Rectal smooth muscle tissue (tissue), 1 donor: Measurements from ENCODE around the gene RXYLT1.
"Not testable (repeated sequence)": the region's sequence is repeated elsewhere in the genome, so short reads cannot be mapped to it uniquely, and the experiment has no call there.

Experiments
- H3K27ac ChIP-seq: one replicate; pipeline ENCODE4 v1.7.0; 2013; ENCODE audit warnings: low read depth, low read length, inconsistent platforms
- H3K27me3 ChIP-seq: one replicate; pipeline ENCODE4 v1.7.0; 2013; ENCODE audit warnings: low read length; ENCODE audit not compliant: control insufficient read depth, insufficient read depth
- H3K36me3 ChIP-seq: one replicate; pipeline ENCODE4 v1.7.0; 2013; ENCODE audit warnings: low read length; ENCODE audit not compliant: control insufficient read depth, insufficient read depth
- H3K4me1 ChIP-seq: one replicate; pipeline ENCODE4 v1.7.0; 2013; ENCODE audit warnings: low read length; ENCODE audit not compliant: control insufficient read depth, insufficient read depth
- H3K4me3 ChIP-seq: one replicate; pipeline ENCODE4 v1.7.0; 2013; ENCODE audit warnings: low read length
- H3K9ac ChIP-seq: one replicate; pipeline ENCODE4 v1.7.0; 2013; ENCODE audit warnings: low read length

RXYLT1 gene

DNA sequence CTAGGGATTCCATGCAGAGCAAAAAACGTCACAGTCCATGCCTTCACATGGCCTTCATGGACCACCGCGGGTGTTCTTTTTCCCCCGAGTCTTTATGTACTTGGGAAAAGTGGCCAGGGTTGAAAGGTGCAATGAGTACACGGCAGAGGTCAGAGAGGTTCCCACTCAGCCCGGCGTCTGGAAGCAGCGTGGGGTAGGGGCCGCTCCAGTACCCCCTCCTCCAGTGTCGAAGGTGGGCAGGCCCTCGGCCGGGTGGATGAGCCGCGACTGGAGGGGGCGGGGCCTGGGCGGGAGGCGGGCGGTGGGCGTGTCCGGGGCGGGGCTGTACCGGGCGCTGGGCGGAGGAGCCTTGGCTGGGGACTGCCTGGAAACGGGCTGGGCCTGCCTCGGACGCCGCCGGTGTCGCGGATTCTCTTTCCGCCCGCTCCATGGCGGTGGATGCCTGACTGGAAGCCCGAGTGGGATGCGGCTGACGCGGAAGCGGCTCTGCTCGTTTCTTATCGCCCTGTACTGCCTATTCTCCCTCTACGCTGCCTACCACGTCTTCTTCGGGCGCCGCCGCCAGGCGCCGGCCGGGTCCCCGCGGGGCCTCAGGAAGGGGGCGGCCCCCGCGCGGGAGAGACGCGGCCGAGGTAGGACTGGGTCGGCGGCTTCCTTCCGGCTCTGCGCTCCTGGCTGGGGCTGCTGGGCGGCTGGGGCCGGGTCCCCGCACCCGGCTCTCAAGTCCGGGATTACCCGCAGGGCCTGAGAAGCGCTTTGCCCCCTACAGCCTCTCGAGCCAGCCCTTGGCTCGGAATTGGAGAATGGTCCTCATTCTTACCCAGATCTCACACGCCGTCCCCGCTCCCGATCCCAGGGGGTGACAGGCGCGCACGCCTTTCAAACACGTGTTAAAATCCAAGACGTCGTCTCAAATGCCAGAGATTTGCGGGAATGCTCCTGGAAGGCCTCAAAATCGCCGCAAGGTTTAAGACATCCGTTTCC, at the start of gene RXYLT1:
Gene RXYLT1 (plus strand): TSS at position 412 of the 984 bp plus-strand sequence. CDS start 52 bp downstream, at position 464.
- peak within 1 kb of the TSS; percentile 93 for H3K27ac ChIP-seq

DNA sequence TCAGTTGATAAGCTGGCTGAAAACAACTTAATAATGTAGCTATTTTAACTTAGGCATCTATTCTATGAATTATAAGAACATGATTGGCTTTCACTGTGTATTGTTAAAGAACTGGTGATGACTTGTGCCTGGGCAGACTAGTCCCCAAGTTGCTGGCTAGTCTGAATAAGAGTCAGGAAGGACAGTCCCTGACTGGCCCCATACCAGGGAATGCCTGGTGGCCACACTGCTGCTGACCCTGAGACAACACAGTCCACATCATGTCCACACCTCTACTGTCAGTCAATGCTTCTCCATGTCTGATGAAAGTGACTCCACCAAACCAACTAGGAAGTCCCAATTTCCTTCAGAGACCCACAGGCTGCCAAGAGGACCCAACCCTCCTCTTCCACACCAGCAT, 46.9 kb upstream of the RXYLT1 start:
- not testable (repeated sequence) for H3K9ac ChIP-seq, H3K4me3 ChIP-seq, H3K4me1 ChIP-seq, H3K27ac ChIP-seq, H3K36me3 ChIP-seq, H3K27me3 ChIP-seq

More for the DNA sequence above, at the start of gene RXYLT1:
- Histone ChIP-seq H3K4me1 (no peaks in the 10 kb centered on the region), H3K36me3 (peaks cover 3% of the 10 kb centered on the region), H3K4me3 (peak within 1 kb of the TSS; percentile 94), H3K27me3 (no peaks in the 10 kb centered on the region), H3K9ac (peak within 1 kb of the TSS; percentile 97)

GRCh38 chr12:63733585-63733984, 46.1 kb upstream of the RXYLT1 start:
- H3K27ac ChIP-seq, H3K4me3 ChIP-seq, H3K9ac ChIP-seq, H3K36me3 ChIP-seq, H3K4me1 ChIP-seq, H3K27me3 ChIP-seq: not testable (repeated sequence)

- H3K4me1 ChIP-seq, H3K27ac ChIP-seq, H3K27me3 ChIP-seq, H3K4me3 ChIP-seq, H3K9ac ChIP-seq, H3K36me3 ChIP-seq: not testable (repeated sequence)
These were observed 39.2 kb upstream of the RXYLT1 start for GRCh38 chr12:63740551-63740950.

- H3K4me1 ChIP-seq, H3K27me3 ChIP-seq, H3K4me3 ChIP-seq, H3K9ac ChIP-seq, H3K36me3 ChIP-seq, H3K27ac ChIP-seq: not testable (repeated sequence)
These were observed 38.3 kb upstream of the RXYLT1 start for GRCh38 chr12:63741431-63741830.

DNA sequence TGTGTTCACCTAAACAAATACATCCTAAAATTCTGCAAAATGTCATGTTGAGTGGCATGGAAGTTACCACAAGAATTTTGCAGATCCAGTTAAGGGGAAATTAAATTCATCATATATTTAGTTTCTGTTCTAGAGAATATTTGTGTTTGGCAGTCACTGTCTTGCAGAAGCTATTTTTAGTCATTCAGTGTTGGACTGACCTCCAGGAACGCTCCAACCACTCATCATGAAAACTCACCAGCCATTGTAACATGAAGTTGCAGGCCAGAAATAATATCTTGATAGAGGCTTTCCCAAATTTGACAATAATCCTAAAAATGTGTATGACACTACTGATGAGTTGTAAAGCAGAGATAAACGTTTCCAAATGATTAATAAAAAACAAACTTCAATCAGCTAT, 35.6 kb upstream of the RXYLT1 start:
- H3K4me1 ChIP-seq, H3K9ac ChIP-seq, H3K36me3 ChIP-seq, H3K27me3 ChIP-seq, H3K27ac ChIP-seq, H3K4me3 ChIP-seq: not testable (repeated sequence)

GRCh38 chr12:63746470-63746869, 33.2 kb upstream of the RXYLT1 start:
- not testable (repeated sequence) for H3K36me3 ChIP-seq, H3K27me3 ChIP-seq, H3K4me3 ChIP-seq, H3K27ac ChIP-seq, H3K4me1 ChIP-seq, H3K9ac ChIP-seq

DNA sequence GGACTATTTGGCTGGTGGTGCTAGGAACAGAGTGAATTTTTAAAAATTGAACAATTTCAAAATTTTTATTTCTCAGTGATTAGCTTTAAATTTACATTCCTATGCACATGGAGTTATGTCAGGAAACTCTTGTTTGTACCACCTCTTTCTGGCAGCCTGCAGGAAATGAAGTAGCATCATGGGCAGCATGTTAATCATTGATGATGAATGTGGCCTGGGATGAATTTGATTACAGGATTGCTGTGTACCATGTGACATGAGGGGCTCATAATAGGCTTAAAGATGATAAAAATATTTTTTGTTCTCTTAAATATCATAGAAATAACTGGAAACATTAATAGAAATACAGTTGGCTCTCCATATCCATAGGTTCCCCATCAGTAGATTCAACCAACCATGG, 32.6 kb upstream of the RXYLT1 start:
- H3K4me3 ChIP-seq, H3K36me3 ChIP-seq, H3K27ac ChIP-seq, H3K27me3 ChIP-seq, H3K4me1 ChIP-seq, H3K9ac ChIP-seq: not testable (repeated sequence)

DNA sequence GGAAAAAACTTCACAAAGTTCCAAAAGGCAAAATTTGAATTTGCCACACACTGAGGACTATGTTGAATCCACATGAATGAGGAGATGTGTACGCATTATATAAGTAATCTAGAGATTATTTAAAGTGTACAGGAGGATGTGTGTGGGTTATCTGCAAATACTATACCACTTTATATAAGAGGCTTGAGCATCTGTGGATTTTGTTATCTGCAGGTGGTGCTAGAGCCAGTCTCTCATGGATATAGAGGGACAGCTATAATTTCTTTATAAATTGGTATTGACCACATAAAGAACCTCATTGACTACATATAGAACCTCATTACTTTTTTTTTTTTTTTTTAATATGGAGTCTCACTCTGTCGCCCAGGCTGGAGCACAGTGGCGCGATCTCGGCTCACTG, 32.2 kb upstream of the RXYLT1 start:
- Histone ChIP-seq H3K36me3 (no peaks in the 10 kb centered on the region), H3K9ac (no peak overlapping the region), H3K4me1 (no peaks in the 10 kb centered on the region), H3K27ac (no peak overlapping the region), H3K27me3 (no peaks in the 10 kb centered on the region), H3K4me3 (no peak overlapping the region)

DNA sequence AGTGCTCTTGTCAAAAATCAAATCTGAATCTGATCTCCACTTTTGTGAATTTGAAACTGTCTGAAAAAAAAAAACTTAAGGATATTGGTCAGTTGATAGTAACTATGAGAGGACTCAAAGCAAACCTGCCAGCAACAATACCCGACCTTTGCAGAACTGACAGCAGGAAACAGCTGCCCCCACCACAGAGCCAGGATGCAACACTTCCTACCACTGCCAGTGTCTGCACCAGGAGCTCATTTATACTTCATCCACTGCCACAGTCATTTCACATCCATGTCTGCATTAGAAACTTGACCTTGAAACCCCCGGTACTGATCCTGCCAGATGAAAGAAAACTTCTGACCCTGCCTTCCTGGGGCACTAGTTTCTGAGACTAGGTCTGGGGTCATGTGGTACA, 27.4 kb upstream of the RXYLT1 start:
- Histone ChIP-seq H3K4me1 (no peaks in the 10 kb centered on the region), H3K36me3 (no peaks in the 10 kb centered on the region), H3K9ac (no peak overlapping the region), H3K27me3 (no peaks in the 10 kb centered on the region), H3K27ac (no peak overlapping the region), H3K4me3 (no peak overlapping the region)

- H3K4me1 ChIP-seq: no peaks in the 10 kb centered on the region
- no peaks in the 10 kb centered on the region for H3K27me3 ChIP-seq
- H3K27ac ChIP-seq: no peak overlapping the region
- no peak overlapping the region for H3K9ac ChIP-seq
- H3K4me3 ChIP-seq: no peak overlapping the region
- no peaks in the 10 kb centered on the region for H3K36me3 ChIP-seq
These were observed 26.9 kb upstream of the RXYLT1 start for GRCh38 chr12:63752841-63753240.

GRCh38 chr12:63753743-63754142, 26.0 kb upstream of the RXYLT1 start:
- Histone ChIP-seq H3K4me3 (no peak overlapping the region), H3K27me3 (no peaks in the 10 kb centered on the region), H3K9ac (no peak overlapping the region), H3K4me1 (no peaks in the 10 kb centered on the region), H3K36me3 (no peaks in the 10 kb centered on the region), H3K27ac (no peak overlapping the region)

DNA sequence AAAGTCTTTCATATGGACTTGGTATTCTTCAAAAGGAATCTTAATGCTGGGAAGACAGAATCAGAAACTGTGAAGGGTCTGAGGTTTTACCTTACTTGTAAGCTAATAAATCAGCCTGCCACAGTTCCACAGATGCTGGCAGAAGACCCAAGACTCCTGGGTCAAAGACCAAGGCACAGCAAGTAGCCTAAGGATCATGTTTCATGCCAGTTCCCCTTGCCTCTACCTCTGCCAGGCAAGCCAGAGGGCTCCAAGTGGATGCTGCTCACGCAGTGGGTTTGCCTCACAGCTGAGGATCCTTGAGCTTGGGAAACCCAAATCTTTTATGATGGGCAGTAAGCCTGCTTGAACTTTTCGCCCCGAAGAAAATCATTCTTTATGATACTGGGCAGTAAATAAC, 15.2 kb upstream of the RXYLT1 start:
- H3K4me1 ChIP-seq: no peaks in the 10 kb centered on the region
- H3K9ac ChIP-seq: no peak overlapping the region
- no peaks in the 10 kb centered on the region for H3K27me3 ChIP-seq
- no peaks in the 10 kb centered on the region for H3K36me3 ChIP-seq
- no peak overlapping the region for H3K4me3 ChIP-seq
- no peak overlapping the region for H3K27ac ChIP-seq
